HepG2 (cell line): ENCODE data around the gene FDXR. TPM values are rescaled to one million over a fixed set of nuclear protein-coding genes. Genes with fewer than 3 reads are reported as not detected.

ENCODE experiments used
- CBX2 ChIP-seq, 2 experiments: fragments of 200-600 bp in 1 of 2; sonication (generic); formaldehyde crosslinking in 1 of 2; IDR thresholded peaks; 2 replicates each; pipeline versions ENCODE4 v1.7.0 to v1.8.1; 2018 to 2022; ENCODE audit warnings: low read depth in 2 of 2, low read length in 1 of 2, mild to moderate bottlenecking in 1 of 2, missing genetic modification reagents in 1 of 2
- CREM ChIP-seq, 2 experiments: sonication (generic) in 1 of 2; formaldehyde crosslinking in 1 of 2; IDR thresholded peaks; 2 replicates each; pipeline versions ENCODE4 v1.4.0 to v1.6.1; 2016 to 2020; ENCODE audit warnings: antibody characterized with exemption in 1 of 2, mild to moderate bottlenecking in 1 of 2, missing genetic modification reagents in 1 of 2
- ELF4 ChIP-seq: sonication (generic); formaldehyde crosslinking; IDR thresholded peaks from 2 replicates; pipeline ENCODE4 v1.5.0; 2020; ENCODE audit warnings: missing genetic modification reagents, mild to moderate bottlenecking, moderate library complexity, borderline replicate concordance
- HNF4G ChIP-seq, 2 experiments: sonication (generic) in 1 of 2; formaldehyde crosslinking in 1 of 2; IDR thresholded peaks; 2 replicates each; pipeline versions ENCODE4 v1.4.0 to v1.6.1; 2011 to 2020; ENCODE audit warnings: borderline replicate concordance in 2 of 2, low read depth in 2 of 2, mild to moderate bottlenecking in 2 of 2, low read length in 1 of 2, missing genetic modification reagents in 1 of 2, moderate library complexity in 1 of 2
- IRX3 ChIP-seq: sonication (generic); formaldehyde crosslinking; IDR thresholded peaks from 2 replicates; pipeline ENCODE4 v1.8.1; 2023; ENCODE audit warnings: mild to moderate bottlenecking, low read depth, missing genetic modification reagents, borderline replicate concordance
- MEIS1 ChIP-seq: sonication (generic); formaldehyde crosslinking; IDR thresholded peaks from 2 replicates; pipeline ENCODE4 v1.9.0; 2021; ENCODE audit warnings: mild to moderate bottlenecking, missing genetic modification reagents, moderate library complexity, borderline replicate concordance
- PCBP1 ChIP-seq: fragments of 200-400 bp; formaldehyde crosslinking; IDR thresholded peaks from 2 replicates; pipeline ENCODE4 v1.6.1; 2017; ENCODE audit warnings: mild to moderate bottlenecking, low read depth, low read length, borderline replicate concordance
- PTBP1 ChIP-seq: fragments of 200-400 bp; formaldehyde crosslinking; IDR thresholded peaks from 2 replicates; pipeline ENCODE4 v1.6.1; 2018; ENCODE audit warnings: low read length, low read depth; ENCODE audit not compliant: poor library complexity, severe bottlenecking
- TFDP2 ChIP-seq: sonication (generic); formaldehyde crosslinking; IDR thresholded peaks from 2 replicates; pipeline ENCODE4 v1.4.0; 2020; ENCODE audit warnings: missing genetic modification reagents
- ZBTB8A ChIP-seq: sonication (generic); formaldehyde crosslinking; IDR thresholded peaks from 2 replicates; pipeline ENCODE4 v1.4.0; 2020; ENCODE audit warnings: mild to moderate bottlenecking, low read depth, missing genetic modification reagents, borderline replicate concordance
- ZNF235 ChIP-seq: sonication (generic); formaldehyde crosslinking; IDR thresholded peaks from 2 replicates; pipeline ENCODE4 v1.8.1; 2023; ENCODE audit warnings: mild to moderate bottlenecking, missing genetic modification reagents, borderline replicate concordance
- ZNF326 ChIP-seq: sonication (generic); formaldehyde crosslinking; IDR thresholded peaks from 2 replicates; pipeline ENCODE4 v1.4.0; 2020; ENCODE audit warnings: missing genetic modification reagents, borderline replicate concordance
- ZNF567 ChIP-seq: sonication (generic); formaldehyde crosslinking; IDR thresholded peaks from 2 replicates; pipeline ENCODE4 v1.8.1; 2023; ENCODE audit warnings: mild to moderate bottlenecking, missing genetic modification reagents, borderline replicate concordance
- ZNF691 ChIP-seq: sonication (generic); formaldehyde crosslinking; IDR thresholded peaks from 2 replicates; pipeline ENCODE4 v1.4.0; 2020; ENCODE audit warnings: missing genetic modification reagents, low read depth, mild to moderate bottlenecking, borderline replicate concordance
- ZNF891 ChIP-seq: sonication (generic); formaldehyde crosslinking; IDR thresholded peaks from 2 replicates; pipeline ENCODE4 v1.5.0; 2020; ENCODE audit warnings: mild to moderate bottlenecking, missing genetic modification reagents
- polyA plus RNA-seq, 8 experiments: library from polyadenylated mRNA; depleted of rRNA in 3 of 8; stranded (reverse) in 7 of 8; unstranded in 1 of 8; fragments of >200 nt; fragmentation: Illumina TruSeq in 4 of 8; extraction: Trizol in 4 of 8; gene quantifications; 2 replicates each; pipeline versions ENCODE4 v1.2.1 to v1.2.3, GENCODE V29; 2011 to 2016; ENCODE audit warnings: low read depth in 4 of 8, missing spikeins in 1 of 8, mixed read lengths in 1 of 8; ENCODE audit not compliant: insufficient read depth in 1 of 8
- total RNA-seq, 5 experiments: library from RNA; depleted of rRNA; stranded (reverse); fragments of >200 nt; fragmentation: Illumina TruSeq; extraction: Trizol; gene quantifications; 2 replicates each; pipeline ENCODE4 v1.2.3, GENCODE V29; 2016; ENCODE audit warnings: low read depth in 1 of 5
- TF ChIP-seq, protein P1 (sequence below): sonication (generic); formaldehyde crosslinking; IDR thresholded peaks from 2 replicates; pipeline ENCODE4 v1.5.0; 2020; ENCODE audit warnings: missing genetic modification reagents
- TF ChIP-seq, protein P2 (sequence below): sonication (generic); formaldehyde crosslinking; IDR thresholded peaks from 2 replicates; pipeline ENCODE4 v1.4.0; 2020; ENCODE audit warnings: missing genetic modification reagents
- TF ChIP-seq, protein P3 (sequence below): sonication (generic); formaldehyde crosslinking; IDR thresholded peaks from 2 replicates; pipeline ENCODE4 v1.4.0; 2020; ENCODE audit warnings: missing genetic modification reagents

Gene FDXR
- total and polyA plus RNA-seq, 2 of the 13 experiments (the other 11 are each of a cell fraction or from before 2014, with no cell fraction given) = 23.4 to 116 TPM

- TF ChIP-seq, protein P1, sequence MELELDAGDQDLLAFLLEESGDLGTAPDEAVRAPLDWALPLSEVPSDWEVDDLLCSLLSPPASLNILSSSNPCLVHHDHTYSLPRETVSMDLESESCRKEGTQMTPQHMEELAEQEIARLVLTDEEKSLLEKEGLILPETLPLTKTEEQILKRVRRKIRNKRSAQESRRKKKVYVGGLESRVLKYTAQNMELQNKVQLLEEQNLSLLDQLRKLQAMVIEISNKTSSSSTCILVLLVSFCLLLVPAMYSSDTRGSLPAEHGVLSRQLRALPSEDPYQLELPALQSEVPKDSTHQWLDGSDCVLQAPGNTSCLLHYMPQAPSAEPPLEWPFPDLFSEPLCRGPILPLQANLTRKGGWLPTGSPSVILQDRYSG (CRISPR knock-in tag) = no peak
- TF ChIP-seq, protein P2, sequence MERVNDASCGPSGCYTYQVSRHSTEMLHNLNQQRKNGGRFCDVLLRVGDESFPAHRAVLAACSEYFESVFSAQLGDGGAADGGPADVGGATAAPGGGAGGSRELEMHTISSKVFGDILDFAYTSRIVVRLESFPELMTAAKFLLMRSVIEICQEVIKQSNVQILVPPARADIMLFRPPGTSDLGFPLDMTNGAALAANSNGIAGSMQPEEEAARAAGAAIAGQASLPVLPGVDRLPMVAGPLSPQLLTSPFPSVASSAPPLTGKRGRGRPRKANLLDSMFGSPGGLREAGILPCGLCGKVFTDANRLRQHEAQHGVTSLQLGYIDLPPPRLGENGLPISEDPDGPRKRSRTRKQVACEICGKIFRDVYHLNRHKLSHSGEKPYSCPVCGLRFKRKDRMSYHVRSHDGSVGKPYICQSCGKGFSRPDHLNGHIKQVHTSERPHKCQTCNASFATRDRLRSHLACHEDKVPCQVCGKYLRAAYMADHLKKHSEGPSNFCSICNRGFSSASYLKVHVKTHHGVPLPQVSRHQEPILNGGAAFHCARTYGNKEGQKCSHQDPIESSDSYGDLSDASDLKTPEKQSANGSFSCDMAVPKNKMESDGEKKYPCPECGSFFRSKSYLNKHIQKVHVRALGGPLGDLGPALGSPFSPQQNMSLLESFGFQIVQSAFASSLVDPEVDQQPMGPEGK = peak; percentile 28
- TF ChIP-seq, protein P3, sequence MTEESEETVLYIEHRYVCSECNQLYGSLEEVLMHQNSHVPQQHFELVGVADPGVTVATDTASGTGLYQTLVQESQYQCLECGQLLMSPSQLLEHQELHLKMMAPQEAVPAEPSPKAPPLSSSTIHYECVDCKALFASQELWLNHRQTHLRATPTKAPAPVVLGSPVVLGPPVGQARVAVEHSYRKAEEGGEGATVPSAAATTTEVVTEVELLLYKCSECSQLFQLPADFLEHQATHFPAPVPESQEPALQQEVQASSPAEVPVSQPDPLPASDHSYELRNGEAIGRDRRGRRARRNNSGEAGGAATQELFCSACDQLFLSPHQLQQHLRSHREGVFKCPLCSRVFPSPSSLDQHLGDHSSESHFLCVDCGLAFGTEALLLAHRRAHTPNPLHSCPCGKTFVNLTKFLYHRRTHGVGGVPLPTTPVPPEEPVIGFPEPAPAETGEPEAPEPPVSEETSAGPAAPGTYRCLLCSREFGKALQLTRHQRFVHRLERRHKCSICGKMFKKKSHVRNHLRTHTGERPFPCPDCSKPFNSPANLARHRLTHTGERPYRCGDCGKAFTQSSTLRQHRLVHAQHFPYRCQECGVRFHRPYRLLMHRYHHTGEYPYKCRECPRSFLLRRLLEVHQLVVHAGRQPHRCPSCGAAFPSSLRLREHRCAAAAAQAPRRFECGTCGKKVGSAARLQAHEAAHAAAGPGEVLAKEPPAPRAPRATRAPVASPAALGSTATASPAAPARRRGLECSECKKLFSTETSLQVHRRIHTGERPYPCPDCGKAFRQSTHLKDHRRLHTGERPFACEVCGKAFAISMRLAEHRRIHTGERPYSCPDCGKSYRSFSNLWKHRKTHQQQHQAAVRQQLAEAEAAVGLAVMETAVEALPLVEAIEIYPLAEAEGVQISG = peak; percentile 70
- TF ChIP-seq CREM (IDR thresholded peaks at IDR 0.05) (peak; percentile 100), CREM (CRISPR knock-in tag; IDR thresholded peaks at IDR 0.05) (peak; percentile 89), ZNF691 (CRISPR knock-in tag) (no peak; the same call in 1 of the 2 replicates), ELF4 (peak; percentile 99), ZNF891 (CRISPR knock-in tag) (no peak), IRX3 (CRISPR knock-in tag) (no peak), MEIS1 (peak; percentile 5; the same call in 1 of the 2 replicates), ZNF326 (CRISPR knock-in tag) (no peak), TFDP2 (CRISPR knock-in tag) (peak; percentile 99), ZNF567 (CRISPR knock-in tag) (no peak), CBX2 (IDR thresholded peaks at IDR 0.05; ENCODE audit: low read depth, low read length) (no peak), CBX2 (CRISPR knock-in tag; IDR thresholded peaks at IDR 0.05; ENCODE audit: low read depth) (no peak), ZBTB8A (CRISPR knock-in tag) (no peak), PCBP1 (no peak), ZNF235 (CRISPR knock-in tag) (peak; percentile 25), PTBP1 (no peak), HNF4G (IDR thresholded peaks at IDR 0.05; ENCODE audit: borderline replicate concordance, low read depth, low read length) (no peak), HNF4G (CRISPR knock-in tag; IDR thresholded peaks at IDR 0.05; ENCODE audit: borderline replicate concordance, low read depth) (no peak)
Measured at GRCh38 chr17:74873037-74873873, 461 bp upstream of the FDXR start (continued).
